GM13977 (cell line): ENCODE results near the gene ESPNL.
"Not testable (repeated sequence)": the region's sequence is repeated elsewhere in the genome, so short reads cannot be mapped to it uniquely, and the experiment has no call there.

ENCODE experiments used
- DNase-seq: peaks from one replicate; pipeline ENCODE4 v3.0.0; 2012; ENCODE audit warnings: low spot score
- CTCF ChIP-seq: IDR thresholded peaks from 2 replicates; pipeline ENCODE4 v1.5.1; 2012; ENCODE audit warnings: mild to moderate bottlenecking, control low read depth; ENCODE audit not compliant: insufficient read depth; ENCODE audit errors: extremely low read depth, missing control alignments
- in situ Hi-C: fragments of 300-500 bp; cut with MboI; formaldehyde crosslinking; loops from one replicate; pipeline ENCODE4 v1.12.0; 2022; ENCODE audit warnings: low sequenced_read_pairs, low pct_unique_long_range_greater_than_20kb, mixed read lengths, inconsistent platforms; ENCODE audit not compliant: unreplicated experiment

ESPNL gene

GRCh38 chr2:238100049-238100820, at the start of gene ESPNL:
Gene ESPNL, plus strand, starts transcription at chr2:238100340. Its CDS starts 80 bp downstream, at chr2:238100420.
- no peak for TF ChIP-seq CTCF
- in situ Hi-C loops: no loop called here
- no peak for DNase-seq

GRCh38 chr2:238053191-238053776, 46.9 kb upstream of the ESPNL start:
- in situ Hi-C loops: no loop called here
- no peak for DNase-seq
- no peak for TF ChIP-seq CTCF

GRCh38 chr2:238055841-238056240, 44.3 kb upstream of the ESPNL start:
- no peak for DNase-seq
- in situ Hi-C loops: no loop called here
- TF ChIP-seq CTCF: no peak

GRCh38 chr2:238057696-238058575, 42.2 kb upstream of the ESPNL start:
- DNase-seq, in situ Hi-C loops: not testable (repeated sequence)

- TF ChIP-seq CTCF: no peak
Measured at GRCh38 chr2:238059505-238059904, 40.6 kb upstream of the ESPNL start.

GRCh38 chr2:238060096-238060541, 40.0 kb upstream of the ESPNL start:
- in situ Hi-C loops: no loop called here
- no peak for DNase-seq
- no peak for TF ChIP-seq CTCF

More at GRCh38 chr2:238059505-238059904, 40.6 kb upstream of the ESPNL start:
- in situ Hi-C loops: no loop called here
- no peak for DNase-seq
